ENCODE results near the gene HID1.
A peak's percentile ranks its signal among the peaks of the same experiment; 100 is the strongest.
"Not testable (repeated sequence)": the region's sequence is repeated elsewhere in the genome, so short reads cannot be mapped to it uniquely, and the experiment has no call there.

Gene HID1

DNA sequence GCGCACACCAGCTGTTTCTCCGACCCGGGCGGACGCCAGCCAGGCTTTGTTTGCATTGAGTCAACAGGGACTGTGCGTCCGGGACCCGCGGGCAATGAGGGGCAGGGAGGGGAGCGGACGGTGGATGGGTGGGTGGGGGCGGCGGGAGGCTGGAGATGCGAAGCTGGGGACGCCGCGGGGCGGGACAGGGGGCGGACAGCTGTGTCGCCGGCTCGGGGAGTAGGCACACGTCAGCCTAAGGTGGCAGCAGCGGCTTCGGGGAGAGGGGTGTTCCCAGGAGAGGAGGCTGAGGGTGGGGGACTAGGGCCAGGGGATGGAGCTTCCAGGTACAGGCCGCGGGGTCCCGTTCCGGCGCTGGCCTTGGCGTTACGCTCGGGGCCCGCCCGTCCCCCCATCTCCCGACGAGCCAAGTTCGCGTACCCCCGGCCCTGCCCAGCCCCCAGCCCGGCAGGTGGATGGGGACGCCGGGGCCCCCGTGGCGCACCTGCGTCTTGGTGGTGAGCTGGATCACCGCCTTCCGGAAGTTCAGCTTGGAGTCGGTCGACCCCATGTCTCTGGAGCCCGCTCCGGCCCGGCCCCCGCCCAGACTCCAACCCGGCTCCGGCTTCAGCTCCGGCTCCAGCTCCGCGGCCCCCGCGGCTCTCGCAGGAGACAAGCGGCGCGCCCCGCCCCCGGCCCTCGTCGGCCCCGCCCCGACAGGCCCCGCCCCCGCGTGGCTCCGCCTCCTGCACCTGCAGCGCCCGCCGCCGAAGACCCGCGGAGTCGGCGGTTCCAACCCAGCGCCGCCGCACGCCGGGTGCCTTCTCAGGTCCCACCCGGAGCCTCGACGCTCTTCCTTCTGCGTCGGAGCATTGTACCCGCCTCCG, at the start of gene HID1:
TSS of gene HID1 (minus strand) at position 653 of the 866 bp plus-strand sequence. CDS start at position 550, 103 bp downstream.
- peak; percentile 44 to 74 (median 63) for DNase-seq (ENCODE audit: low read depth in 2 of 3, low spot score in 1 of 3)

GRCh38 chr17:75020331-75021110, 48.0 kb upstream of the HID1 start:
- DNase-seq (ENCODE audit: low read depth in 2 of 3, low spot score in 1 of 3): no peak

GRCh38 chr17:75019710-75020109, 47.2 kb upstream of the HID1 start:
- DNase-seq (ENCODE audit: low read depth in 2 of 3, low spot score in 1 of 3): no peak

DNA sequence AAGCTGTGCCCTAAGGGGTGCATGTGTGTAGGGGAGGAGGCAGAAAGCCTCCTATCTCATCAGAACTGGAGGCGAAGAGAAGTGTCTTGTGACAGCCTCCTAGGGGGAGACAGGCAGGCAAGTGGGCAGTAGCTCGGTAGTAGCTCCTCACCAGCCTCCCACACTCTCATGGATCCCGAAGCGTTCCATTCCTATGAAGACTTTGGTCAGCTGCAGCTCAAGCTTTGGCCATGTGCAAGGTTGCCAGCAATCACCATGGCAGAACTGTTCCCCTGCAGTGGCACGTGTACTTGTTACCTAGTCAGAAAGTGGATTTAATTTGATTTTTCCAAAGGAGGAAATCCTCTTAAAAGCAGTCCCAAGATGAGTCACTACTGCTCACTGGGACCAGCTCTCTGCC, 46.6 kb upstream of the HID1 start:
- DNase-seq (ENCODE audit: low read depth in 2 of 3, low spot score in 1 of 3): no peak

GRCh38 chr17:75013092-75013559, 40.6 kb upstream of the HID1 start:
- DNase-seq (ENCODE audit: low read depth in 2 of 3, low spot score in 1 of 3): no peak

DNA sequence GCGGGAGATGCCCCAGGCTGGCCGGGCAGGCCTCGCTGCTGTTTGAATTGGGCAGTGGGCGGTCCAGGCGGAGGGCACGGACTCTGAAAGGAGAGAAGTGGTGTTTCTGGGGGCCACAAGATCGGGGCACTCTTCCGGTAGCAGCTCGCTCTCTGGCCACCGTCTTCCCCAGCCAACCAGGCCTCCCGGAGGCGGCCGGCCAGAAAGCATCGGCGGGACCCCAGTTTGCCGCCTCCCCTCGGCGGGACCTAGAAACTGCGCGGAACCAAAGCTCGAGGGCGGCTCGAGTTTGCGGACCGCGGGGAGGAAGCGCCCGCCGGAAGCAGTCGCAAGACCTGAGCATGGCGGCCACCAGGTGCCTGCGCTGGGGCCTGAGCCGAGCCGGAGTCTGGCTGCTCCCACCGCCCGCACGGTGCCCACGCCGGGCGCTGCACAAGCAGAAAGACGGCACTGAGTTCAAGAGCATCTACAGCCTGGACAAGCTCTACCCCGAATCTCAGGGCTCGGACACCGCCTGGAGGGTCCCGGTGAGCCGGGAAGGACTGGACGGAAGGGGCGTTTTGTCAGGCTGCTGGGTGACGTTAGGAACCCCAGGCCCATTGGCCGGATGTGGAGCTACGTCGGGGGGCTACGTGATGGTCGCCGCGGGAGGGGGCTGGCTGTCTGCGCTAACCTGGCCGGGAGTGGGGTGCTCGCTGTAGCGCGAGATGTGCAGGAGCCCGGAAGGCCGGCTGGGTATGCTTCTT, 40.0 kb upstream of the HID1 start, which contains the start of gene MRPL58:
TSS of gene MRPL58 (plus strand) at position 325 of the 746 bp plus-strand sequence. CDS start at position 342, 17 bp downstream.
- peak; percentile 75 to 78 (median 78) for DNase-seq (ENCODE audit: low read depth in 2 of 3, low spot score in 1 of 3)

GRCh38 chr17:75012096-75012345, 39.5 kb upstream of the HID1 start:
- DNase-seq (ENCODE audit: low read depth in 2 of 3, low spot score in 1 of 3): no peak

GRCh38 chr17:75011401-75012095, 39.0 kb upstream of the HID1 start:
- DNase-seq (ENCODE audit: low read depth in 2 of 3, low spot score in 1 of 3): no peak

- DNase-seq (ENCODE audit: low read depth in 2 of 3, low spot score in 1 of 3): no peak
Observed at GRCh38 chr17:75010683-75011400, 38.3 kb upstream of the HID1 start.

- no peak for DNase-seq (ENCODE audit: low read depth in 2 of 3, low spot score in 1 of 3)
Observed at GRCh38 chr17:75009139-75009724, 36.7 kb upstream of the HID1 start.

- no peak for DNase-seq (ENCODE audit: low read depth in 2 of 3, low spot score in 1 of 3)
Observed at GRCh38 chr17:75008373-75008772, 35.8 kb upstream of the HID1 start.

DNA sequence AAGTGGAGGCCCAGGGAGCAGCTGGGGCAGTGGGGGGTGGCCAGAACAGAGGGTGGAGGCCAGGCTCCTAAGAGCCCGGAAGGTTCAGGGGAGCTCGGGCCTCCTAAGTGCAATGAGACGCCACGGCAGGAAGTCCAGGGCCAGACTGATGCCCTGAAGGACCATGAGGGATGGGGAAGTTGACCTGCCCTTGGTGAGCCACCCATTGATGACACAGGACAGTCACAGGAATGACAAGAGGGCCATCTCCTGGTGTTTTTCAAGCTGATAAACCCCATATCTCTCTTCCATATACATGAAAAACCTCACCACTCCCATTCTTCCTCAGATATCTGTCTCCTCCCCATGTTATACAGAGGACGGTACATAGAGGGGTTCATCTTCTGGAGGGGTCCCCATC, 34.1 kb upstream of the HID1 start:
- no peak for DNase-seq (ENCODE audit: low read depth in 2 of 3, low spot score in 1 of 3)

- not testable (repeated sequence) for DNase-seq (ENCODE audit: low read depth in 2 of 3, low spot score in 1 of 3)
Observed at GRCh38 chr17:75006084-75006483, 33.5 kb upstream of the HID1 start.

GRCh38 chr17:75005291-75005690, 32.7 kb upstream of the HID1 start:
- no peak for DNase-seq (ENCODE audit: low read depth in 2 of 3, low spot score in 1 of 3)

DNA sequence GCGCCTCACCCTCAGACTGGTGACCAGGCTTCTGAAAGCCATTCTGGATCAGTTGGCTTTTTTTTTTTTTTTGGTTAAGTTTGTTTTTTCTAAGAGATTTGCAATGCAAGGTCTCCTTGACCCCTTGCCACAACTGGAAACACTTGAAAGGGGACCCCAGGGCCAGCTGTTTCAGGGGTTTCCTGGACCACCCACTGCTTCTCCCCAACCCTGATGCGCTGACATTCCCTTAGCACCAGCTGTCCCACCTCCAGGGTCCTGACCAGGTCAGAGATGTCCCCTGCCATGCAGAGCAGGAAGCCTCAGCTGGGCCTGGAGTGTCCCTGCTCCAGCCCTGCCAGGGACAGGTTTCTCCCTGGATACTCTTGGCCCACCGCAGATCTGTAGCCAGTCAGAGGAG, 31.8 kb upstream of the HID1 start:
- no peak for DNase-seq (ENCODE audit: low read depth in 2 of 3, low spot score in 1 of 3)

DNA sequence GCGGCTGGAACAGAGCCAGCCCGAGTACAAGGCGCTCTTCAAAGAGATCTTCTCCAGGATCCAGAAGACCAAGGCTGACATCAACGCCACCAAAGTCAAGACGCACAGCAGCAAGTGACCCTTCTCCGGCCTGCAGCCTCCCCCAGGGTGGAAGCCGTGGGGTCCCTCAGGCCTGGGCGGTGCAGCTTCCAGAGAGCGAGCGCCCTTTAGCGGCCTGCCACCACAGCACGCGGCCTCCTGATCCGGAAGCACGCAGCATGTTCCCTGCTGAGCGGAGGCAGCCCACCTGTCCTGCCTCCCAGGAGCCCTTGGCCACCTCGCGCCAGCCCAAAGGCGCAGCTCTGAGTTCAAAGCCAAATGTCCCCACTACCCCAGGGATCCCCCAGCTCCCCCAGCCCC, 31.4 kb upstream of the HID1 start:
- no peak for DNase-seq (ENCODE audit: low read depth in 2 of 3, low spot score in 1 of 3)

DNA sequence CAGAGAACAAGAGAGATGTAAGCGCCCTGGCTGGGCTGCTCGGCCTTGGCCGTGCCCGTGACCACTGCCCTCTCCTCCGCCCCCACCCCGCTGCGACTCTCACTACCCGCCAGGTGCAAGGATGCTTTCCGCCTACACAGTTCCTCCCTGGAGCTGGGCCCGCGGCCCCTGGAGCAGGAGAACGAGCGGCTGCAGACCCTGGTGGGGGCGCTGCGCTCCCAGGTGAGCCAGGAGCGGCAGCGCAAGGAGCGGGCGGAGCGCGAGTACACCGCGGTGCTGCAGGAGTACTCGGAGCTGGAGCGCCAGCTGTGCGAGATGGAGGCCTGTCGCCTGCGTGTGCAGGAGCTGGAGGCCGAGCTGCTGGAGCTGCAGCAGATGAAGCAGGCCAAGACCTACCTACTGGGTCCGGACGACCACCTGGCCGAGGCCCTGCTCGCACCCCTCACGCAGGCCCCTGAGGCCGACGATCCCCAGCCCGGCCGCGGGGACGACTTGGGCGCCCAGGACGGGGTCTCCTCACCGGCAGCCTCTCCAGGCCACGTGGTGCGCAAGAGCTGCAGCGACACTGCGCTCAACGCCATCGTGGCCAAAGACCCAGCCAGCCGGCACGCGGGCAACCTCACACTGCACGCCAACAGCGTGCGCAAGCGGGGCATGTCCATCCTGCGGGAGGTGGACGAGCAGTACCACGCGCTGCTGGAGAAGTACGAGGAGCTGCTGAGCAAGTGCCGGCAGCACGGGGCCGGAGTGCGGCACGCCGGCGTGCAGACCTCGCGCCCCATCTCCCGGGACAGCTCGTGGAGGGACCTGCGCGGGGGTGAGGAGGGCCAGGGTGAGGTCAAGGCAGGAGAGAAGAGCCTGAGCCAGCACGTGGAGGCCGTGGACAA, 30.8 kb upstream of the HID1 start:
- DNase-seq (ENCODE audit: low read depth in 2 of 3, low spot score in 1 of 3): no peak

- no peak for DNase-seq (ENCODE audit: low read depth in 2 of 3, low spot score in 1 of 3)
Observed at GRCh38 chr17:75001915-75002843, 29.6 kb upstream of the HID1 start.

Data from stimulated activated CD4-positive, alpha-beta T cell treated with anti-CD3 and anti-CD28 coated beads, Interleukin-12 subunit alpha, Interleukin-12 subunit beta, amount 100 ng/mL, for 48 hours (primary cell).